Activated CD8-positive, alpha-beta memory T cell treated with anti-CD3 and anti-CD28 coated beads, Interleukin-2, amount 50 U/mL, for 4 hours (primary cell): ENCODE results near the gene SPATA21.
"Not testable (repeated sequence)": the region's sequence is repeated elsewhere in the genome, so short reads cannot be mapped to it uniquely, and the experiment has no call there.

Experiments
- DNase-seq: peaks from one replicate; pipeline ENCODE4 v3.0.0-alpha.2; 2020

Gene SPATA21

GRCh38 chr1:16436946-16437474 lies at the start of gene SPATA21:
Gene SPATA21 (minus strand): TSS chr1:16437424. CDS start chr1:16431371, 6,053 bp downstream.
- no peak for DNase-seq

- not testable (repeated sequence) for DNase-seq
Measured at GRCh38 chr1:16487011-16487410, 49.8 kb upstream of the SPATA21 start.

- not testable (repeated sequence) for DNase-seq
Measured at GRCh38 chr1:16486316-16486715, 49.1 kb upstream of the SPATA21 start.

- no peak for DNase-seq
Measured at GRCh38 chr1:16484931-16485330, 47.7 kb upstream of the SPATA21 start.

- no peak for DNase-seq
Measured at GRCh38 chr1:16484501-16484835, 47.2 kb upstream of the SPATA21 start.

GRCh38 chr1:16483639-16484500 lies 46.6 kb upstream of the SPATA21 start:
- not testable (repeated sequence) for DNase-seq

- DNase-seq: not testable (repeated sequence)
Measured at GRCh38 chr1:16483146-16483545, 45.9 kb upstream of the SPATA21 start.

- no peak for DNase-seq
Measured at GRCh38 chr1:16478091-16478490, 40.9 kb upstream of the SPATA21 start.

GRCh38 chr1:16475771-16476770 lies 38.8 kb upstream of the SPATA21 start:
- DNase-seq: not testable (repeated sequence)

- DNase-seq: not testable (repeated sequence)
Measured at GRCh38 chr1:16474891-16475290, 37.7 kb upstream of the SPATA21 start.

GRCh38 chr1:16474166-16474800 lies 37.1 kb upstream of the SPATA21 start:
- no peak for DNase-seq

GRCh38 chr1:16468558-16468957 lies 31.3 kb upstream of the SPATA21 start:
- DNase-seq: no peak

- DNase-seq: no peak
Measured at GRCh38 chr1:16464917-16465625, 27.8 kb upstream of the SPATA21 start.

- no peak for DNase-seq
Measured at GRCh38 chr1:16462773-16463330, 25.6 kb upstream of the SPATA21 start.

GRCh38 chr1:16461681-16462080 lies 24.5 kb upstream of the SPATA21 start:
- no peak for DNase-seq

- DNase-seq: no peak
Measured at GRCh38 chr1:16459352-16459925, 22.2 kb upstream of the SPATA21 start.

GRCh38 chr1:16458831-16459230 lies 21.6 kb upstream of the SPATA21 start:
- DNase-seq: no peak

- DNase-seq: not testable (repeated sequence)
Measured at GRCh38 chr1:16456151-16456550, 18.9 kb upstream of the SPATA21 start.

GRCh38 chr1:16454909-16455308 lies 17.7 kb upstream of the SPATA21 start:
- DNase-seq: not testable (repeated sequence)

GRCh38 chr1:16451841-16452528 lies 14.8 kb upstream of the SPATA21 start:
- no peak for DNase-seq
